ENCODE measurements around the gene CPXM2.

DNA sequence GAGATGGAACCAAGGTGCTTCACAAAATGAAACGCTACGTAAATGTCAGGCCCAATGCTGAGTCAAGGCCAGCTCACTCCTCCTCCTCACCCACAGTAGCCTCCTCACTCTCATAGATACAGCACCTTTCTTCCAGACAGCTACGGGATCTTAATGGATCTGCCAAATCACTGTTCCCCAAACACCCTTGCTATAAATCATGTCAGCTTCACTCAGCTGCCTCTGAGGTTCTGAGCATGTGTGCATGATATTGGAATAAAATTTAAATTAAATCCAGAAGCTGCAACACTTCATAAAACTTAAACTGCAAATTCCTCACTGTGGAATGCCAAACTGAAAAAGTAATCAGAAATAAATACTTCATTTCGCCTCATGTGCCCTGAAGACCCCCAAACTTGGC, 14.7 kb upstream of the CPXM2 start:
- TF ChIP-seq, protein P1, sequence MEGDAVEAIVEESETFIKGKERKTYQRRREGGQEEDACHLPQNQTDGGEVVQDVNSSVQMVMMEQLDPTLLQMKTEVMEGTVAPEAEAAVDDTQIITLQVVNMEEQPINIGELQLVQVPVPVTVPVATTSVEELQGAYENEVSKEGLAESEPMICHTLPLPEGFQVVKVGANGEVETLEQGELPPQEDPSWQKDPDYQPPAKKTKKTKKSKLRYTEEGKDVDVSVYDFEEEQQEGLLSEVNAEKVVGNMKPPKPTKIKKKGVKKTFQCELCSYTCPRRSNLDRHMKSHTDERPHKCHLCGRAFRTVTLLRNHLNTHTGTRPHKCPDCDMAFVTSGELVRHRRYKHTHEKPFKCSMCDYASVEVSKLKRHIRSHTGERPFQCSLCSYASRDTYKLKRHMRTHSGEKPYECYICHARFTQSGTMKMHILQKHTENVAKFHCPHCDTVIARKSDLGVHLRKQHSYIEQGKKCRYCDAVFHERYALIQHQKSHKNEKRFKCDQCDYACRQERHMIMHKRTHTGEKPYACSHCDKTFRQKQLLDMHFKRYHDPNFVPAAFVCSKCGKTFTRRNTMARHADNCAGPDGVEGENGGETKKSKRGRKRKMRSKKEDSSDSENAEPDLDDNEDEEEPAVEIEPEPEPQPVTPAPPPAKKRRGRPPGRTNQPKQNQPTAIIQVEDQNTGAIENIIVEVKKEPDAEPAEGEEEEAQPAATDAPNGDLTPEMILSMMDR (conservative IDR thresholded peaks at IDR 0.05; ENCODE audit: low read length) = no peak
- TF ChIP-seq EZH2phosphoT487 (IDR thresholded peaks at IDR 0.05; ENCODE audit: borderline replicate concordance, low read depth, low read length) = no peak

Measured in OCI-LY7 (cell line).